CD4-positive, alpha-beta T cell treated with Interleukin-15 for 4 hours (primary cell): ENCODE data around the gene MUC4.
"Not testable (repeated sequence)": the region's sequence is repeated elsewhere in the genome, so short reads cannot be mapped to it uniquely, and the experiment has no call there.

Source experiments
- DNase-seq: peaks from one replicate; pipeline ENCODE4 v3.0.0-alpha.2; 2020; ENCODE audit warnings: low spot score

MUC4 gene

DNA sequence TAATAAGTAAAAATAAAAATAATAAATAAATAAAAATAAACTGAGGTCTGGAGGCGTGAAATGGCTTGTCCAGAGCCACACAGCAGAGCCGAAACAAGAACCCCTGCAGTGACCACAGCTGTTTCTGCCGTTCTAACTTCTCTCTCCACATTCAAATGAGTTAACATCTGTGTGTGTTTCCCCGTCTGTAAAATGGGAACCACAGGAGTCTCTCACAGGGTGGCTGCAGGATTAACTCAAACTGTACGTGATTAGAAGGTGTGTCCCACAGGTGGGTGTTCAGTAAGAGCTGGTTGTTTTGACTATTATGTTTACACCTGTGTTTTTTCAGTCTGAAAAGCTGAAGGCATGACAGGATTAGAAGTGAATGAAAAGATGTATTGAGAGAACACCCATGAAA, 27.0 kb upstream of the MUC4 start:
- DNase-seq, result no peak

GRCh38 chr3:195836476-195837135, 24.9 kb upstream of the MUC4 start:
- DNase-seq, result no peak

DNA sequence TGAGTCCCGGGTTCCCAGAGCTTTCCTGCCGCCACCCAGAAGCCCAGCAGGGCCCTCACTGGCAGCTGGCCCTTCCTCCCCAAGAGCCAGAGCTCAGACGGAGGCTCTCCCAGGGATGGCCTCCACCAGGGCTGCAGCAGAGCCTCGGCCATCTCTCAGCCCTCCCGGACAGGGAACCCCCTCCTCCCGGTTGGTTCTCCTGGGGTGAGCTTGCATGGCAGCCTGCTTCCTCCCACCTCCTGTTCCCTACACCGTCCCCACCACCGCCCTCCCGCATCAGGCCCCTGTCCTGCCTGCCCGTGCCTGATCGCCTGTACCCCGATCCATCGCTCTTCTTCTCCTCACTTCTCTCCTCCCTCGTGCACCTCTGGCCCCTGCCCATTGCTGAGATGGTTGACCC, 24.1 kb upstream of the MUC4 start:
- DNase-seq, result no peak

GRCh38 chr3:195834675-195835583, 23.2 kb upstream of the MUC4 start:
- DNase-seq, result no peak

- DNase-seq, result no peak
Observed at GRCh38 chr3:195829897-195830254, 18.1 kb upstream of the MUC4 start.

- DNase-seq, result no peak
Observed at GRCh38 chr3:195828762-195829161, 17.0 kb upstream of the MUC4 start.

- DNase-seq, result no peak
Observed at GRCh38 chr3:195825857-195826804, 14.4 kb upstream of the MUC4 start.

DNA sequence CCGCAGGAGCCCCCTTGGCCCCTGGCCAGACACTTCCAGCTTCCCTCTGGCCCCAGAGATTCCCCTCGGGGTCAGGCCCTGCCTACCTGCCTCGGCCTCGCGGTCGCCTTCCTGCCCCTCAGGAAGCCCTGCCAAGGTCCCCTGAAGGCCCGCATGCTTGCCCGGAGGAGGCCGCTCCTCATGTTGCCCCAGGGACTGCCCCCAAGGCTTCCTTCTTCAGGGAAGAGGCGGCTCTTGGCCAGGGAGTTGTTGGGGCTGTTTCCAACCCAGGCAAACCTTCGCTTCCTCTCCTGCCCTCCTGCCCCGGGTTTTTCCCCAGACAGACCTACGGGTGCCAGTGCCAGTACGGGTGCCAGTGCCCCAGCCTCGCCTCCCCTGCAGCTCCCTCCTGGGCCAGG, 13.5 kb upstream of the MUC4 start:
- no peak for DNase-seq

GRCh38 chr3:195824425-195825190, 12.9 kb upstream of the MUC4 start:
- not testable (repeated sequence) for DNase-seq

DNA sequence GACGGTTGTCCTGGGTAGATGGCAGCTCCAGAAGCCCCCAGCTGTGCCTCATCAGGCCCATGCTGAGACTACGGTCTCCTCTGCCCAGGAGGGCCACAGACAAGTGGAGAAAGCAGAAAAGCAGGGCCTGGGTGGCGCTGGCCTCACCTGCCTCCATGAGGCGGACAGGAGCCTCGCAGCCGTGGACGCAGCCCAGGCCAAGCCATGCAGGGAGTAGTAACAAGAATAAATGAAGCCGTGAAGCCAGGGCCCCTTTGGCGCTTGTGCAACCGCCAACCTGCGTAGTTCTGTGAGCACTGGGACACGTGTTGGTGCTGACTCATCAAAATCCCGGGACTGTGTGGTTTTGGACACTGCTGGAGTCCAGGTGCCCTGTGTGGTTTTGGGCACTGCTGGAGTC, 12.3 kb upstream of the MUC4 start:
- DNase-seq, result no peak

DNA sequence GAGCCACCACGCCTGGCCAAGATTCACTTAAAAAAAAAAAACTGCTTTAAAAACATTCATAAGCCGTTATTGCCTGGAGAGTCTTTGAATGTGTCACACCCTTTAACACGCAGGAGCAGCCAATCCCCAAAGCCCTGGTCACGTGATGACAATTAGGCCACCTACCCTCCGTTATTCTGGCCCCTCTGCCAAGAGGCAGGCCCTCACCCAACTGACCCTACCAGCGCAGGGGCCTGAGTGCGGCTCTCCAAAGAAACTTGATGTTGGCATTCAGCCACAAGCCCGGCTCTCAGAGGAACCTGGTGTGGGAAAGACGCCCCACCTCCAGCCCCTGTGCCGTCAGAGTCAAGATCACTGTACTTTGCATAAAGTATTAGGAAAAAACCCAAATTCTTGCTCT, 11.6 kb upstream of the MUC4 start:
- no peak for DNase-seq

GRCh38 chr3:195822131-195822696, 10.5 kb upstream of the MUC4 start:
- no peak for DNase-seq

- no peak for DNase-seq
Observed at GRCh38 chr3:195821403-195822130, 9.8 kb upstream of the MUC4 start.

DNA sequence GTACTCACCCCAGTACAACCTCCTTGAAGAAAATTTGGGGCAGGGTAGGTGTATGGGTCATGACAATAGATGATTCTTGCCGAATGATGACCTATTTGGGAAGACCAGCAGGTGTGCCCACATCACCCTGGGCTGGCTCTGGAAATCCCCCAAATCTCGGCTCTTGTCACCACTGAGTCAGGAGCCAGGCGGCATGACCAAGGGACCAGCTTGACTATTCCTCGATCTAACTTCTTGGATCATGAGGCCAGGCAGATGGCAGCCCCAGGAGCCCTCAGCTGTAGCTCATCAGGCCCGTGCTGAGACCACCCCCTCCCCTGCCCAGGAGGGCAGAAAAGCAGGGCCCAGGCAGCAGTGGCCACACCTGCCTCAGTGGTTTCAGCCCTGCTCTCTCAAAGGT, 9.2 kb upstream of the MUC4 start:
- DNase-seq, result no peak

GRCh38 chr3:195820186-195820585, 8.5 kb upstream of the MUC4 start:
- no peak for DNase-seq

GRCh38 chr3:195818301-195818700, 6.6 kb upstream of the MUC4 start:
- no peak for DNase-seq

GRCh38 chr3:195817578-195818135, 5.9 kb upstream of the MUC4 start:
- DNase-seq, result no peak

DNA sequence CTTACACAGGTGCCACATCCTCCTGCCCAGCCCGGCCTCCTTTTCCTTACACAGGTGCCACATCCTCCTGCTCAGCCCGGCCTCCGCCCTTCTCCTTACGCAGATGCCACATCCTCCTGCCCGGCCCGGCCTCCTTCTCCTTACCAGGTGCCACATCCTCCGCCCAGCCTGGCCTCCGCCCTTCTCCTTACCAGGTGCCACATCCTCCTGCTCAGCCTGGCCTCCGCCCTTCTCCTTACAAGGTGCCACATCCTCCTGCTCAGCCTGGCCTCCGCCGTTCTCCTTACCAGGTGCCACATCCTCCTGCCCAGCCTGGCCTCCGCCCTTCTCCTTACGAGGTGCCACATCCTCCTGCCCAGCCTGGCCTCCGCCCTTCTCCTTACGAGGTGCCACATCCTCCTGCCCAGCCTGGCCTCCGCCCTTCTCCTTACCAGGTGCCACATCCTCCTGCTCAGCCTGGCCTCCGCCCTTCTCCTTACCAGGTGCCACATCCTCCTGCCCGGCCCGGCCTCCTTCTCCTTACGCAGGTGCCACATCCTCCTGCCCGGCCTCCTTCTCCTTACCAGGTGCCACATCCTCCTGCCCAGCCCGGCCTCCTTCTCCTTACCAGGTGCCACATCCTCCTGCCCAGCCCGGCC, 4.7 kb upstream of the MUC4 start:
- DNase-seq, result not testable (repeated sequence)

GRCh38 chr3:195815169-195815771, 3.5 kb upstream of the MUC4 start:
- DNase-seq, result no peak
